GM18508 (cell line): Measurements from ENCODE around the gene WDFY3.

Source experiments
- ATAC-seq: cut with Tn5 transposase; IDR thresholded peaks from one replicate; pipeline ENCODE4 v1.9.1; 2021; ENCODE audit warnings: moderate number of reproducible peaks; ENCODE audit not compliant: insufficient read depth, unreplicated experiment

WDFY3 gene, protein sequence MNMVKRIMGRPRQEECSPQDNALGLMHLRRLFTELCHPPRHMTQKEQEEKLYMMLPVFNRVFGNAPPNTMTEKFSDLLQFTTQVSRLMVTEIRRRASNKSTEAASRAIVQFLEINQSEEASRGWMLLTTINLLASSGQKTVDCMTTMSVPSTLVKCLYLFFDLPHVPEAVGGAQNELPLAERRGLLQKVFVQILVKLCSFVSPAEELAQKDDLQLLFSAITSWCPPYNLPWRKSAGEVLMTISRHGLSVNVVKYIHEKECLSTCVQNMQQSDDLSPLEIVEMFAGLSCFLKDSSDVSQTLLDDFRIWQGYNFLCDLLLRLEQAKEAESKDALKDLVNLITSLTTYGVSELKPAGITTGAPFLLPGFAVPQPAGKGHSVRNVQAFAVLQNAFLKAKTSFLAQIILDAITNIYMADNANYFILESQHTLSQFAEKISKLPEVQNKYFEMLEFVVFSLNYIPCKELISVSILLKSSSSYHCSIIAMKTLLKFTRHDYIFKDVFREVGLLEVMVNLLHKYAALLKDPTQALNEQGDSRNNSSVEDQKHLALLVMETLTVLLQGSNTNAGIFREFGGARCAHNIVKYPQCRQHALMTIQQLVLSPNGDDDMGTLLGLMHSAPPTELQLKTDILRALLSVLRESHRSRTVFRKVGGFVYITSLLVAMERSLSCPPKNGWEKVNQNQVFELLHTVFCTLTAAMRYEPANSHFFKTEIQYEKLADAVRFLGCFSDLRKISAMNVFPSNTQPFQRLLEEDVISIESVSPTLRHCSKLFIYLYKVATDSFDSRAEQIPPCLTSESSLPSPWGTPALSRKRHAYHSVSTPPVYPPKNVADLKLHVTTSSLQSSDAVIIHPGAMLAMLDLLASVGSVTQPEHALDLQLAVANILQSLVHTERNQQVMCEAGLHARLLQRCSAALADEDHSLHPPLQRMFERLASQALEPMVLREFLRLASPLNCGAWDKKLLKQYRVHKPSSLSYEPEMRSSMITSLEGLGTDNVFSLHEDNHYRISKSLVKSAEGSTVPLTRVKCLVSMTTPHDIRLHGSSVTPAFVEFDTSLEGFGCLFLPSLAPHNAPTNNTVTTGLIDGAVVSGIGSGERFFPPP (N-terminal part only)

GRCh38 chr4:84966382-84967242 lies at the start of gene WDFY3:
Gene WDFY3 (minus strand): TSS chr4:84966690. CDS start chr4:84860591, 106,099 bp downstream.
- ATAC-seq = no peak

GRCh38 chr4:85005865-85006377 lies 39.4 kb upstream of the WDFY3 start:
- no peak for ATAC-seq

DNA sequence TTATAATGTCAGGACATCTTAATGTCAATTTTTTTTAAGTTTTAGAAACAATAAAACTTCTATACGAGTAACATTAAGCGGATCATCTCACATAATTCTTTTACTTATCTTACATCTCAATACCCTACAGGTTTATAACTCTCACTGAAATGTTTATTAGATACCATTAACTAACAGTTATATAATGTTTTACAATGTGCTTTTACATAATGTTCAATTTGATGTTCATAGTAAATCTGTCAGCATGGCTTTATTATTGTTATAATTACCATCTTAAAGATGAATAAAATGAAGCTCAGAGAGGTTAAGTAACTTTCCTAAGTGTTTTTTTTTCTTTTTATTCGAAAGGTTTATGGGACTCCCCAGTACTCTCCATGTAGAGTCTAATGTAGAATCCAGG lies 33.9 kb upstream of the WDFY3 start:
- ATAC-seq = no peak

- ATAC-seq = no peak
Measured at GRCh38 chr4:84995386-84995785, 28.9 kb upstream of the WDFY3 start.

DNA sequence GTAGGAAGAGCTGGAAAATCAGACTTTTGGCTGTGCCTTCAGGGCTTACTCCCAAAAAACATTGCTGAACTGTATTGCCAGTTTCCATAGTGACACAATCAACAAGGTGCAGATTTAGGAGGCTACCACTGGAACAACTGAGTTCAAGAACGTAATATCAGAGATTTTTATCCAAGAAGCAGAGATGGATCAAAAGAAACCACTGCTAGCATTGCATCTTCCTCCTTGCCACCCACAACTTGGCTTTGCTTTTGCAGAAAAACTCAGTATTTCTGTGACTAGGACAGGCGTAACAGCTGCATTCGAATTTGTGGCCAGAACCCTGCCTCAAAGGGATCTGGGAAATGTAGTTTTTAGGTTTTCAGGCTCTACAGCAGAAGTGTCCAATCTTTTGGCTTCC lies 27.8 kb upstream of the WDFY3 start:
- no peak for ATAC-seq

GRCh38 chr4:84985952-84986351 lies 19.5 kb upstream of the WDFY3 start:
- no peak for ATAC-seq

- ATAC-seq = no peak
Measured at GRCh38 chr4:84977396-84977795, 10.9 kb upstream of the WDFY3 start.

GRCh38 chr4:84973856-84974255 lies 7.4 kb upstream of the WDFY3 start:
- ATAC-seq = no peak

DNA sequence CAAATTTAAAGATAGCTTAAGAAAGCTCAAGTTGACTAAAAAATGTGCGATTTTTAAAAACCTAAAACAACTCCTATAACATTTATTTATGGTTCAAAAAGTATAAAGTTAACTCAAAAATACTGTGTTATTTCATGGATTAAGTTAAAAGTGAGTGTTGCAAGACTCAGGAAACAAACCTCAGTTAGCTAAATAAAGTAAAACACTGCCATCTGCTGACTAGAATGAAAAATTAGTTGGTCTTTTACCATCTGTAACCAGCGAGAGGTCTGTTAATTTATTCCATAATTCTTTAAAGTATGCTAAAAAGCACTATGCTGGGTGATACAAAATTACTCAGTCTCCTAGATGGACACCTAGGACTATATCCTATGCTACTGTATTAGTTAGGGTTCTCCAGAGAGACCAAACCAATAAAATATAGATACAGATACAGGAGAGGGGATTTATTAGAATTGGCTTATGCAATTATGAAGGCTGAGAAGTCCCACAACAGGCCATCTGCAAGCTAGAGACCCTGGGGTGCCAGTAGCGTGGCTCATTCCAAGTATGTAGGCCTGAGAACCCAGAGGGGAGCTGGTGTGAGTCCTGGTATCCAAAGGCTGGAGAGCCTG lies 4.9 kb upstream of the WDFY3 start:
- no peak for ATAC-seq

- ATAC-seq = no peak
Measured at GRCh38 chr4:84968925-84969324, 2.4 kb upstream of the WDFY3 start.

- no peak for ATAC-seq
Measured at GRCh38 chr4:84967243-84967690, 777 bp upstream of the WDFY3 start.

GRCh38 chr4:84965553-84966381 lies 723 bp downstream of the WDFY3 start:
- ATAC-seq = no peak

DNA sequence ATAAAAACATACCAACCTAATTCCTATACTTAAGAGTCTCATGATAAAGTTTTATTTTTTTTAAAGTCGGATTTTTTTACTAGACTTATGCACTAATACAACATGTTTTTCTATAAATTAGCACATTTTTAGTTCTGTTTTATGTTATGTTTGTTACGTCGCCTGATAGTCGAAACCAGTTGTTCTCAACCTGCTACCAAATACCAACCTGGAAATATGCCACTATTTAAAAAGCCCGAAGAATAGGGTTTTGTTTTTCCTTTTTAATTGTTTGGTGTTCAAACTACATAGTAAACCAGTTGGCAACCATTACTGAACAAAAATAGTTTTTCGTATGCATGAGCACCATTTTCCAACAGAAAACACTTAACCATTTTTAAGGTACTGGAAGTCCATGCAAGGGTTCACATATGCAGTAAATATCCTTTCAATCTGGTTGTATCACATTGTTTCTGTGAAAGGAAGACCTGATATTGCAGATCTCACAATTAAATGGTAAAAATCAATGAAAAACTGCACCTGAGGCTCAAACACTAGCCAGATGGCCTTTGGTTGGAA lies 1.4 kb downstream of the WDFY3 start:
- no peak for ATAC-seq

DNA sequence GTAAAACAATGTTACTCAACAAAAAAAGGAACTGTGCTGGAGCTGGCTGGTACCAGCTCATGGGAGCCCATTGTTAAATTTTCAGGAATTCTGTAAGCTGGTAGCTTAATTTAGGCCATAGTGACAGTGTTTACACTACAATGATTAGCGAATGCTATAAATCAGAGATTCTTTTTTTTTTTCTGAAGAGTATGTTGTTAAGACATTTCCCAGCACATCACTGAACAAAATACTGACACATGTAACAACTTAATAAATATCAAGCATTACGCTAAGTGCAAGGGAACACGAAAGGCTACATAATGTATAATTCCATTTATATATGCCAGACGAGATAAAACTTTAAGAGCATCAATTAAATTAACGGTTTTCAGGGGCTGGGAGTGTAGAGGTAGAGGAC lies 4.4 kb downstream of the WDFY3 start:
- no peak for ATAC-seq

DNA sequence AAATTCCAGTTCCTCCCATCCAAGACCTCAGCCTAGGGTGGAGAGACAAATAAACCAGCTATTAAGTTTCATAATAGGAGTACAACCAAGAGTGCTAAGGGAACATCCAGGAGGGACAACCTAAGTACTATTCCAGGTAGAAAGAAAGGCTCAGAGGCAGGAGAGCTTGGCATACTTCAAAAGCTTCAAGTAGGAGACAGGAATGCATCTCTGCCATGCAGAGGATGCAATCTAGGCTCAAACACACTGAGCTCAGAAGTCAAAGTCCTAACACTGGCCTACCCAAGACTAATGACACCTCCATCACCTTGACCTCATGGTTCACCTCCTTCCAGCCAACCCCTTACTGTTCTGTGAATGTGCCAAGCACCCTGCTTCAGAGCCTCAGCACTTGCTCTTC lies 8.1 kb downstream of the WDFY3 start:
- ATAC-seq = no peak

- ATAC-seq = no peak
Measured at GRCh38 chr4:84957514-84958420, 8.7 kb downstream of the WDFY3 start.

- no peak for ATAC-seq
Measured at GRCh38 chr4:84956014-84956413, 10.5 kb downstream of the WDFY3 start.
